GM18867 (cell line): Measurements from ENCODE around the gene FXYD3.
"Not testable (repeated sequence)": the region's sequence is repeated elsewhere in the genome, so short reads cannot be mapped to it uniquely, and the experiment has no call there.

Experiments
- ATAC-seq: cut with Tn5 transposase; IDR thresholded peaks from one replicate; pipeline ENCODE4 v1.9.1; 2021; ENCODE audit warnings: mild to moderate bottlenecking, moderate library complexity; ENCODE audit not compliant: unreplicated experiment

FXYD3 gene

GRCh38 chr19:35085947-35086346, 29.7 kb upstream of the FXYD3 start:
- peak; percentile 67 for ATAC-seq

GRCh38 chr19:35086455-35086854, 29.2 kb upstream of the FXYD3 start:
- ATAC-seq: no peak

DNA sequence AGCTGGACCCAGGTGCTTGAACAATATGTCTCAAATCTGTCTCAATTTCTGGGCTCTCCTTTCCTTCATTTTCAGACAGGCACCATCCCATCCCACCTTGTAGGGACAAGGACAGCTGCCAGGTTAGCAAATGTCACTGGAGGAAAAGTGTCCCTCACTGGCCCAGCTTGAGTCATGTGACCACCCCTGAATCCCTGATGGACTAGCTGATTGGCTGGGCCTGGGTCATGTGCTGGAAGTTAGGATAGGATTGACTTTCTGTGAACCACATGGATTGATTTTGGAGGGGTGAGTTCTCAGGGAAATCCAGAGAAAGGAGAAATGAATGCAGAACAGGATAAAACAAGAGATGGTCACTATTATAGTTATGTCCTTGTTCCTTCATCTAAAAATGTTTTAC, 28.2 kb upstream of the FXYD3 start:
- ATAC-seq: no peak

DNA sequence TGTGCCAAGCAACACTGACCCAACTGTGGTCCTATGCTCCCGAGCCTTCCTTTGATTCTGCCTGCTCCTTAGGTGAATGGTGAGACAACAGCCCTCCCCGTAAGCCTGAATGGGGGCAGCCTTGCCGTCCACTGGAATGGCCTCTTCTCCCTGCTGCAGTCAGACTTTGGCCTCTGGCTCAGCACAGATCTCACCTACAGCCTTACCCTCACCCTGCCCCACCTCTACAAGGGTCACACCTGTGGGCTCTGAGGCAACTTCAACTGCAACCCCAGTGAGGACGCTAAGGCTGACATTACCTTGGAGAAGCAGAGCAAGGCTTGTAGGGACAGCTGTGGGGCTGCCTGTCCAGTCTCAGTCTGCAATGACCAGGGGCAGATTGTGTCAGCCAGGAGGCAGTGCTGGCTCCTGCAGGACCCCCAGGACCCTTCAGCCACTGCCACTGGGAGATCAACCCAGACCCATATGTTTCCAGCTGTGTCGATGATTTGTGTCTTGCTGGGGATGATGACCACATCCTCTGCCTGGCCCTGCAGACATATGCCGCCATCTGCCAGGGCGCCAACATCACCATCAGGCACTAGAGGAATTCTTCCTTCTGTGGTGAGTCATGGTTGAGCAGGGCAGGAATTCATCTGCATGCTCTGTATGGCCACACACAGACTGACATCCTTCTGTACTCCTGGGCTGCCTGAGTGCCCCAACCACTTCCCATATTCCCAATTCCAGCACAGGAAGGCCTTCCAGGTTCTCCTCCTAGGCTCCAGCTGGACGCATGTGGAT, 27.3 kb upstream of the FXYD3 start:
- no peak for ATAC-seq

DNA sequence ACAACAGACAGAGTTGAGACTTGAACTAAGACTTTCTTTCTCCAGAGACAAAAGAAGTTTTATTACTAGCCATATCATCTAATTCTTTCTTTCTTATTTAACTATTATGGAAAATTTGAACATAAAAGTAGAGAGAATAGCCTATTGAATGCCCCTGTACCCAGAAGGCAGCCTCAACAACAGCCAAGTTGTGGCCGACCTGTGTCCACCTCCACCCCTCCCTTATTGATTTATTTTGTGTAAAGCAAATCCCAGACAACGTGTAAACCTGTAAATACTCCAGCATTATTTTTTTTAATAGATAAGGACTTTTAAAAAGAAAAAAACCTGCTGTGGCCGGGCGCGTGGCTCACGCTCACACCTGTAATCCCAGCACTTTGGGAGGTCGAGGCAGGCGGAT, 26.1 kb upstream of the FXYD3 start:
- no peak for ATAC-seq

DNA sequence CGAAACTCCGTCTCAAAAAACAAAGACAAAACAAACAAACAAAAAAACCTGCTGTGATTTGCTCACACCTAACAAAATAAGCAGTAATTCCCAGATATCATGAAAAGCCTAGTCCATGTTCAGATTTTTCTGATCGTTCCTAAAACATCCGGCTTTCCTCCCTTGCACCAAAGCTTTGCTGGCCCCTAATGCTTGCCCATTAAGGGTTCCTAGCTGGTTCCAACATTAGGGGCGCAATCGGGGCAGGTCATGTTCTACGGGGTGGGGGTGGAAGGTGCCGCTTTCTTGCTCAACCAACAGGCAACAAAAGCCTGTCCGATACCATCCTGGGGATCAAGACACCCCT, 25.5 kb upstream of the FXYD3 start:
- no peak for ATAC-seq

GRCh38 chr19:35090506-35091214, 25.0 kb upstream of the FXYD3 start:
- ATAC-seq: no peak

- no peak for ATAC-seq
Observed at GRCh38 chr19:35093430-35093829, 22.2 kb upstream of the FXYD3 start.

DNA sequence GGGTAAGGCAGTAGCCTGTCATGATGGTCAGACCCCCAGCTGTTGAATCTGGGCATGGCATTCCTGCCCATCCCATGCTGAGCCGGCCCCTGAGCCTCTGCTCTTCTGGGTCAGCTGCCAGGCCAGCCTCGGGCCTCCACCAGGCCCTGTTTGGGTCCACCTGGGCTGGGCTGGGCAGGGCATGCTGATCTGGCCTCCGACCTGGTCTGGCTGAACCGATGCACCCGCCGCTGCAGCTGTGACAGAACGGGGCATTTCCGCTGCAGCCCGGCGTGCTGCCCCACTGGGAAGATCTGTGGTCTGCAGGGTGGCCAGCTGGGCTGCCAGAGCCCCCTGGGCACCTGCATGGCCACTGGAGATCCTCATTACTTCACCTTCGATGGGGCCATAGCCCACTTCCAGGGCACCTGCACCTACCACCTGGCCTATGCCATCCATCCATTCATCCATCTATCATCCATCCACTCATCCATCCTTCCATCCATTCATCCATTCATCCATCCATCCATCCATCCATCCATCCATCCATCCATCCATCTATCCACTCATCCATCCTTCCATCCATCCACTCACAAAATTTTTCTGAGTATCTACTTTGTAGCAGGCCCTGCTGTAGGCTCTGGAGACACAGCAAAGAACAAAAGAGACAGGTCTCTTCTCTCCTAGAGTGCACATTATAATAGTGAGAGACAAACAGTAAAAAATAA, 21.5 kb upstream of the FXYD3 start:
- ATAC-seq: no peak

DNA sequence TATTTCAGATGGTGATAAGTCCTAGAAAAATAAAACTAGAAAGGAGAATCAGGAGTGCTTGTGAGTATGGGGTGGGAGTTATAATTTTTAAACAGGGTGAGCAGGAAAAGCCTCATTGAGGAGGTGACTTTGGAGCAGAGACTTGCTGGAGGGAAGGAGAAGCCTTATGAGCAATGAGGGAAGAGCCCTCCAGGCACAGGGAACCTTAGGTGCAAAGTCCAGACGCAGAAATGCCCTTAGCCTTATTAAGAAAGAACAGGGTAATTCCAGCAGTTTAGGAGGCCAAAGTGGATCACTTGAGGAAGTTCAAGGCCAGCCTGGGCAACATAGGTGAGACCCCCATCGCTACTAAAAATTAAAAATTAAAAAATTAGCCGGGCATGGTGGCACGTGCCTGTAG, 21.0 kb upstream of the FXYD3 start:
- ATAC-seq: no peak

DNA sequence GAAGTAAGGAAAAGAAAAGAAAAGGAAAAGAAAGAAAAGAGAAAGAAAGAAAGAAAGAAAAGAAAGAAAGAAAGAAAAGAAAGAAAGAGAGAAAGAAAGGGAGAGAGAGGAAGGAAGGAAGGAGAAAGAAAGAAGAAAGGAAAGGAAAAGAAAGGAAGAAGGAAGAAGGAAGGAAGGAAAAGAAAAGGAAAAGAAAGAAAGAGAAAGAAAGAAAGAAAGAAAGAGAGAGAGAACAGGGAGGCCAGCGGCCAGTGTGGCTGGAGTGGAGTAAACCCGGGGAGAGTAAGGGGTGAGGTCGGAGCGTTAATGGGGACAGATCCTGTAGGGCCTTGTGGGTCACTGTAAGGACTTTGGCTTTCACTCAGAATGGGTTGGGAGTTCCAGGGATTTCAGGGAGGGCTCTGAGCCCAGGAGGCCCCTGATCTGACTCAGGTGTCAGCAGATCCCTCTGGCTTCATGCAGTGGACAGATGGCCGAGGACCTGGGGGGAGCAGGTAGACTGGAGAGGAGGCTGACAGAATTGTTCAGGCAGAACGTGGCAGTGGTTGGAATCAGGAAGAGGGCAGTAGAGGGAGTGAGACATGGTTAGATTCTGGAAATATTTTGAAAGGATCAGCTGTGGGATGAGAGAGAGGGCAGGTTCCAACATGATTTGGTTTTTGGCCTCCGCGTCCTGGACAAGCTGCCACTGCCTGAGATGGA, 19.8 kb upstream of the FXYD3 start:
- no peak for ATAC-seq

DNA sequence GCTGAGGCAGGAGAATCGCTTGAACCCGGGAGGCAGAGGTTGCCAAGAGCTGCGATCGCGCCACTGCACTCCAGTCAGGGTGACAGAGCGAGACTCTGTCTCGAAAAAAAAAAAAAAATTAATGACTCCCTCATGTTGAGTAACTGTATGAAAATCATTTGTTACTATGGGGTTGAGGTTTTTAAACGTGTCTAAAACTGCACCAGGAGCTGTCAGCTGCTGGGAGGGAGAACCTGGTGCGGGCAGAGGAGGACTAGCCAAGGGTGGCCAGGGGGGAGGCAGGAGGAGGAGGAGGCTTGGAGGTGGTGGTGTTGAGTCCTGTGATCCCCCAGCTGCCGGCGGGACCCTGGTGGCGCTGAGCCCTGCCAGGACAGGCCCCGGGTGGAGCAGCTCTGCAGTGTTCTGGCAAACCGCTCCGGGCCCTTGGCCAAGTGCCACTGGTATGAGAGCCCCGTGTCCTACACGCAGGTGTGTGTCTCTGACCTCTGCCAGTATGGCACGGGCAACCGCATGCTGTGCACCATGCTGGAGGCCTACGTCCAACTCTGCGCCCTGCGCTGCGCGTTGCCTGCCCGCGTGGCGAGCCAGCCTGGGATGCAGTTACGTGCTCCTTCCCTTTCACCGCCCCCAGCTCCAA, 17.1 kb upstream of the FXYD3 start:
- ATAC-seq: no peak

DNA sequence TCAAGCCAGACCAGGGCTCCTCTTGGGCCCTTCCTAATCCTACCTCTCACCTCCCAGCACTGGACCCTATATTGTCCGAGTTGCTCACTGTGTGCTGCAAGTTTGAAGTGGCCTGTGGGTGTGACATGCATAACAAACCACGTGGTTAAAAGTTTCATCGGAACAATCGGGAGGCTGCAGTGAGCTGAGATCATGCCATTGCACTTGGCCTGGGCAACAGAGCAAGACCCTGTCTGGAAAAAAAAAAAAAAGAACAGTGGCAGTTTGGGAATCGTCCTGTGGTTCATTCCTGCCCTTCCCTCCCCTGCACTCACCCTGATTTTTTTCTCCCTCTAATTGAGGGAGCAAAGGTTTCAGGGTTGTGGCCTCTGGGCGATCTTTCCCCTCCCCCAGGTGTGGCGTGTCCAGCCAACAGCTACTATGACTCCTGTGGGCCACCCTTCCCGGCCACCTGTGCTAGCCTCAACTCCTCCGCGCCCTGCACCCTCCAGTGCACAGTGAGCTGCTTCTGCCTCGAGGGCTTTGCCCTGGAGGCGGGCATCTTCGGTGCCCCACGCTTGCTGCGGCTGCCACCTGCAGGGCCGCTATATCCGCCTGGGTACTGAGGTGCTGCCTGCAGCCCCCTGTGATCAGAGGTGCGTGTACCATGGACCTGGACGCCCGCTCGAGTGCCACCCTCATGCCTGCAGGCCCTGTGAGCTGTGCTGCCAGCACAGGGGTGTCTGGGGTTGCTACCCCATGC, 16.3 kb upstream of the FXYD3 start:
- no peak for ATAC-seq

- no peak for ATAC-seq
Observed at GRCh38 chr19:35099897-35100275, 15.7 kb upstream of the FXYD3 start.

- no peak for ATAC-seq
Observed at GRCh38 chr19:35100588-35101533, 14.8 kb upstream of the FXYD3 start.

DNA sequence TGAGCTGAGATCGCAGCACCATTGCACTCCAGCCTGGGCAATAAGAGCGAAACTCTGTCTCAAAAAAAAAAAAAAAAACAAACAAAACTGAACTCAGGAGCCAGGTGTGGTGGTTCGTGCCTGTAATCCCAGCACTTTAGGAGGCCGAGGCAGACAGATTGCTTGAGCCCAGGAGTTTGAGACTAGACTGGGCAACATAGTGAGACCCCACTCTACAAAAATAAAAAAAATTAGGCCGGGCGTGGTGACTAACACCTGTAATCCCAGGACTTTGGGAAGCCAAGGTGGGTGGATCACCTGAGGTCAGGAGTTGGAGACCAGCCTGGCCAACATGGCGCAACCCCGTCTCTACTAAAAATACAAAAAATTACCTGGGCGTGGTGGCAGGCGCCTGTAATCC, 13.7 kb upstream of the FXYD3 start:
- ATAC-seq: not testable (repeated sequence)

GRCh38 chr19:35103614-35104013, 12.0 kb upstream of the FXYD3 start:
- not testable (repeated sequence) for ATAC-seq

- ATAC-seq: no peak
Observed at GRCh38 chr19:35104361-35104760, 11.3 kb upstream of the FXYD3 start.

GRCh38 chr19:35105047-35105410, 10.6 kb upstream of the FXYD3 start:
- ATAC-seq: no peak
